Endothelial cell of hepatic sinusoid (primary cell): ENCODE measurements around the gene FBXL15.
"Not testable (repeated sequence)": the region's sequence is repeated elsewhere in the genome, so short reads cannot be mapped to it uniquely, and the experiment has no call there.

Source experiments
- in situ Hi-C: cut with HindIII; loops from 2 replicates; pipeline ENCODE4 v1.10.0; 2017; ENCODE audit warnings: low sequenced_read_pairs

The FBXL15 gene

GRCh38 chr10:102452672-102453340, 32.2 kb downstream of the FBXL15 start:
- in situ Hi-C loops, result no loop called here

- in situ Hi-C loops, result no loop called here
Observed at GRCh38 chr10:102453502-102453901, 32.9 kb downstream of the FBXL15 start.

- in situ Hi-C loops, result not testable (repeated sequence)
Observed at GRCh38 chr10:102454662-102455487, 34.2 kb downstream of the FBXL15 start.

GRCh38 chr10:102455893-102456471, 35.3 kb downstream of the FBXL15 start:
- in situ Hi-C loops, result no loop called here

- in situ Hi-C loops, result no loop called here
Observed at GRCh38 chr10:102457591-102458150, 37.0 kb downstream of the FBXL15 start.

- in situ Hi-C loops, result no loop called here
Observed at GRCh38 chr10:102458656-102459055, 38.0 kb downstream of the FBXL15 start.

- in situ Hi-C loops, result loop anchor here (10.0 kb wide), 1 partner anchor 236 kb away; the partner anchor contains the start of gene ELOVL3
Observed at GRCh38 chr10:102460836-102461186, 40.2 kb downstream of the FBXL15 start.

- in situ Hi-C loops, result loop anchor here (10.0 kb wide), 1 partner anchor 237 kb away; the partner anchor contains the start of gene ELOVL3
Observed at GRCh38 chr10:102461187-102462054, 40.8 kb downstream of the FBXL15 start.

GRCh38 chr10:102462512-102463054, 41.9 kb downstream of the FBXL15 start:
- in situ Hi-C loops, result loop anchor here (10.0 kb wide), 1 partner anchor 238 kb away; the partner anchor contains the start of gene ELOVL3

GRCh38 chr10:102463983-102464382, 43.3 kb downstream of the FBXL15 start:
- in situ Hi-C loops, result loop anchor here (10.0 kb wide), 1 partner anchor 239 kb away; the partner anchor contains the start of gene ELOVL3

GRCh38 chr10:102465466-102465865, 44.8 kb downstream of the FBXL15 start:
- in situ Hi-C loops, result loop anchor here (10.0 kb wide), 1 partner anchor 241 kb away; the partner anchor contains the start of gene ELOVL3

- in situ Hi-C loops, result loop anchor here (10.0 kb wide), 1 partner anchor 243 kb away; the partner anchor contains the start of gene ELOVL3
Observed at GRCh38 chr10:102467318-102467717, 46.7 kb downstream of the FBXL15 start.

GRCh38 chr10:102467971-102468438, 47.4 kb downstream of the FBXL15 start:
- in situ Hi-C loops, result loop anchor here (10.0 kb wide), 1 partner anchor 243 kb away; the partner anchor contains the start of gene ELOVL3

GRCh38 chr10:102468683-102469082, 48.0 kb downstream of the FBXL15 start:
- in situ Hi-C loops, result loop anchor here (10.0 kb wide), 1 partner anchor 244 kb away; the partner anchor contains the start of gene ELOVL3

GRCh38 chr10:102470579-102471546, 50.2 kb downstream of the FBXL15 start:
- in situ Hi-C loops, result no loop called here
